SK-N-SH (cell line): ENCODE results near the gene UGT1A7. TPM values are rescaled to one million over a fixed set of nuclear protein-coding genes. Genes with fewer than 3 reads are reported as not detected.

Source experiments
- CTCF ChIA-PET: fragments of 300-600, 350-600 bp; formaldehyde crosslinking; extraction: SDS; loops from one replicate; lab custom pipeline; 2021; lab: Yijun Ruan, JAX
- POLR2A ChIA-PET: fragments of 350-600 bp; sonication (Branson Sonifier 250); formaldehyde crosslinking; extraction: SDS; loops from one replicate; lab custom pipeline; 2020; ENCODE audit warnings: antibody characterized with exemption, inconsistent platforms; lab: Yijun Ruan, JAX
- DNase-seq: peaks from one replicate; pipeline ENCODE4 v3.0.0; 2012
- H2AFZ ChIP-seq: fragments of 200-600 bp; sonication (generic); 2 replicates; pipeline ENCODE4 v1.8.1; 2016; ENCODE audit warnings: antibody characterized with exemption, mild to moderate bottlenecking, low read depth
- H3F3A ChIP-seq: fragments of 200-600 bp; sonication (generic); replicated peaks from 2 replicates; pipeline ENCODE3; 2016; ENCODE audit warnings: antibody characterized with exemption, mild to moderate bottlenecking; ENCODE audit not compliant: insufficient read depth
- H3K27ac ChIP-seq, 2 experiments: fragments of 200-500 bp in 1 of 2; fragments of 200-600 bp in 1 of 2; sonication (Bioruptor generic) in 1 of 2; sonication (generic), shearing (Covaris generic) in 1 of 2; 2 replicates each; pipeline versions ENCODE4 v1.5.1 to v1.6.1; 2014 to 2016; ENCODE audit warnings: low read depth in 2 of 2, inconsistent platforms in 1 of 2, low read length in 1 of 2, mild to moderate bottlenecking in 1 of 2, mixed read lengths in 1 of 2
- H3K27me3 ChIP-seq: fragments of 200-600 bp; sonication (generic), shearing (Covaris generic); 2 replicates; pipeline ENCODE4 v1.6.1; 2016; ENCODE audit warnings: mixed run types; ENCODE audit not compliant: insufficient read depth
- H3K36me3 ChIP-seq, 2 experiments: fragments of 200-500 bp in 1 of 2; fragments of 200-600 bp in 1 of 2; sonication (Bioruptor generic) in 1 of 2; sonication (generic) in 1 of 2; replicated peaks in 1 of 2; 2 replicates each; pipeline versions ENCODE3 to v1.5.1; 2014 to 2016; ENCODE audit warnings: low read length in 1 of 2, mild to moderate bottlenecking in 1 of 2; ENCODE audit not compliant: insufficient read depth in 2 of 2, control insufficient read depth in 1 of 2
- H3K4me1 ChIP-seq, 2 experiments: fragments of 200-500 bp in 1 of 2; fragments of 200-600 bp in 1 of 2; sonication (Bioruptor generic) in 1 of 2; sonication (generic), shearing (Covaris generic) in 1 of 2; 2 replicates each; pipeline versions ENCODE4 v1.5.1 to v1.6.1; 2014 to 2016; ENCODE audit warnings: low read depth in 1 of 2, low read length in 1 of 2, mixed run types in 1 of 2; ENCODE audit not compliant: insufficient read depth in 2 of 2, control insufficient read depth in 1 of 2
- H3K4me2 ChIP-seq: fragments of 200-600 bp; sonication (generic), shearing (Covaris generic); 2 replicates; pipeline ENCODE4 v1.6.1; 2017; ENCODE audit warnings: mixed run types
- H3K4me3 ChIP-seq, 2 experiments: fragments of 200-500 bp in 1 of 2; fragments of 200-600 bp in 1 of 2; sonication (Bioruptor generic) in 1 of 2; sonication (generic), shearing (Covaris generic) in 1 of 2; 2 replicates each; pipeline versions ENCODE4 v1.5.1 to v1.8.1; 2014 to 2016; ENCODE audit warnings: low read depth in 2 of 2, inconsistent platforms in 1 of 2, low read length in 1 of 2, mild to moderate bottlenecking in 1 of 2, mixed read lengths in 1 of 2, moderate library complexity in 1 of 2
- H3K79me2 ChIP-seq: fragments of 200-600 bp; sonication (generic); 2 replicates; pipeline ENCODE4 v1.8.1; 2017; ENCODE audit warnings: mild to moderate bottlenecking; ENCODE audit not compliant: insufficient read depth
- H3K9ac ChIP-seq: fragments of 200-600 bp; sonication (generic); 2 replicates; pipeline ENCODE4 v1.6.1; 2017; ENCODE audit warnings: mixed run types
- H3K9me2 ChIP-seq: fragments of 200-600 bp; sonication (generic); 2 replicates; pipeline ENCODE4 v1.6.1; 2017; ENCODE audit warnings: mixed run types
- H3K9me3 ChIP-seq: fragments of 200-600 bp; sonication (generic); 2 replicates; pipeline ENCODE4 v1.6.1; 2017; ENCODE audit warnings: mixed run types, mild to moderate bottlenecking, moderate library complexity
- H4K20me1 ChIP-seq: fragments of 200-600 bp; sonication (generic); 2 replicates; pipeline ENCODE4 v1.6.1; 2017; ENCODE audit warnings: mild to moderate bottlenecking, mixed run types; ENCODE audit not compliant: insufficient read depth
- CHD2 ChIP-seq: fragments of 150-350 bp; IDR thresholded peaks from 2 replicates; pipeline ENCODE4 v1.6.1; 2018; ENCODE audit warnings: low read length; ENCODE audit not compliant: partially characterized antibody
- ELF1 ChIP-seq: IDR thresholded peaks from 2 replicates; pipeline ENCODE4 v1.4.0; 2012
- EZH2phosphoT487 ChIP-seq: fragments of 200-600 bp; sonication (generic); IDR thresholded peaks from 2 replicates; pipeline ENCODE4 v1.6.1; 2017; ENCODE audit warnings: low read depth, mixed run types, mild to moderate bottlenecking, antibody characterized with exemption, moderate library complexity, borderline replicate concordance
- FOSL2 ChIP-seq: IDR thresholded peaks from 2 replicates; pipeline ENCODE4 v1.4.0; 2012; ENCODE audit warnings: low read depth, mild to moderate bottlenecking, moderate library complexity, borderline replicate concordance
- FOXJ3 ChIP-seq: sonication (generic); formaldehyde crosslinking; IDR thresholded peaks from 2 replicates; pipeline ENCODE4 v1.5.1; 2020; ENCODE audit warnings: mild to moderate bottlenecking, missing genetic modification reagents
- GATA2 ChIP-seq: sonication (generic); formaldehyde crosslinking; IDR thresholded peaks from 2 replicates; pipeline ENCODE4 v1.5.0; 2020; ENCODE audit warnings: mild to moderate bottlenecking, missing genetic modification reagents
- JUND ChIP-seq: IDR thresholded peaks from 2 replicates; pipeline ENCODE4 v1.4.0; 2012
- MXI1 ChIP-seq: IDR thresholded peaks from 2 replicates; pipeline ENCODE4 v1.6.1; 2012; ENCODE audit warnings: mild to moderate bottlenecking, low read depth, low read length, improper control_type of control experiment
- POLR2AphosphoS5 ChIP-seq: IDR thresholded peaks from 2 replicates; pipeline ENCODE4 v1.6.1; 2012; ENCODE audit warnings: low read depth, low read length
- YY1 ChIP-seq: IDR thresholded peaks from 2 replicates; pipeline ENCODE4 v1.4.0; 2012; ENCODE audit warnings: low read depth, mild to moderate bottlenecking
- WGBS: methylation state at CpG from one replicate; pipeline ENCODE4 v1.1.6; 2017; ENCODE audit warnings: low lambda C conversion rate; 5-methylcytosine and 5-hydroxymethylcytosine counted together
- polyA plus RNA-seq, 3 experiments: library from polyadenylated mRNA; depleted of rRNA; stranded (reverse); fragments of >200 nt; gene quantifications; 2 replicates each; pipeline ENCODE4 v1.2.3, GENCODE V29; 2012
- TF ChIP-seq, protein P1 (sequence below): IDR thresholded peaks from 2 replicates; pipeline ENCODE4 v1.4.0; 2012; ENCODE audit warnings: low read depth, borderline replicate concordance
- TF ChIP-seq, protein P2 (sequence below): IDR thresholded peaks from 2 replicates; pipeline ENCODE4 v1.4.0; 2012; ENCODE audit warnings: low read depth
- TF ChIP-seq, protein P3 (sequence below): fragments of 150-350 bp; IDR thresholded peaks from 2 replicates; pipeline ENCODE4 v1.6.1; 2017; ENCODE audit warnings: antibody characterized with exemption, low read length, low read depth, borderline replicate concordance

Gene UGT1A7
- polyA plus RNA-seq, 1 of the 3 experiments (the other 2 are of a cell fraction) = not detected

DNA sequence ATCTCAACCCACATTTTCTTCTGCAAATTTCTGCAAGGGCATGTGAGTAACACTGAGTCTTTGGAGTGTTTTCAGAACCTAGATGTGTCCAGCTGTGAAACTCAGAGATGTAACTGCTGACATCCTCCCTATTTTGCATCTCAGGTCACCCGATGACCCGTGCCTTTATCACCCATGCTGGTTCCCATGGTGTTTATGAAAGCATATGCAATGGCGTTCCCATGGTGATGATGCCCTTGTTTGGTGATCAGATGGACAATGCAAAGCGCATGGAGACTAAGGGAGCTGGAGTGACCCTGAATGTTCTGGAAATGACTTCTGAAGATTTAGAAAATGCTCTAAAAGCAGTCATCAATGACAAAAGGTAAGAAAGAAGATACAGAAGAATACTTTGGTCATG, 86.4 kb downstream of the UGT1A7 start:
- no peak for TF ChIP-seq FOXJ3 (CRISPR knock-in tag)
- no peaks in the 10 kb centered on the region for H3K4me1 ChIP-seq
- H3K9me2 ChIP-seq = no peaks in the 10 kb centered on the region
- no peak overlapping the region for H3K4me2 ChIP-seq
- H4K20me1 ChIP-seq = no peaks in the 10 kb centered on the region
- H3K79me2 ChIP-seq = no peaks in the 10 kb centered on the region
- no peak overlapping the region for H2AFZ ChIP-seq
- WGBS = 70% methylated on average over 4 of the region's 4 CpGs
- no peaks in the 10 kb centered on the region for H3K9me3 ChIP-seq
- ChIA-PET POLR2A (no interaction called here), CTCF (no interaction called here)
- no peaks in the 10 kb centered on the region; the same call in 1 of the 2 replicates for H3K27me3 ChIP-seq
- H3F3A ChIP-seq = no peaks in the 10 kb centered on the region
- H3K4me3 ChIP-seq = no peak overlapping the region
- no peak for DNase-seq
- H3K27ac ChIP-seq = no peak overlapping the region
- H3K9ac ChIP-seq = no peak overlapping the region
- no peaks in the 10 kb centered on the region for H3K36me3 ChIP-seq

DNA sequence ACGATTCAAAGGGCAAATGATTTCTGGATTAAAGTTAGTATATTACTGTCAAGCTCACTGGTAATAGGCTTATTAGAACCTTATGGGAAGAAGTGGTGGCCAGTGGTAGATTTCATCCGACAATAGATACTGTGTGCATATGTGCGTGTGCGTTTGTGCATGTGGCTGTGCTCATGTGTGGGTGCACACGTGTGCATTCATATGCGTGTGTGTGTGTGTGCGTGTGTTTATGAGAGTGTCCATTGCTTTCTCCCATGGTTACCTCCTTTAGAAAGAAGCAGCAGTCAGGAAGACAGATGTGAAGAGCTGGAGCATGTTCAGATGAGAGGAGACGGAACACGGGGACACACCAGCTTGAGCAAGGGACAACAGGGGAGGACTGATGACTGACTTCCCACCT, 87.6 kb downstream of the UGT1A7 start:
- H3K27me3 ChIP-seq = no peaks in the 10 kb centered on the region; the same call in 1 of the 2 replicates
- H3K9ac ChIP-seq = no peak overlapping the region
- ChIA-PET CTCF (no interaction called here), POLR2A (no interaction called here)
- no peak overlapping the region for H2AFZ ChIP-seq
- H3K79me2 ChIP-seq = no peaks in the 10 kb centered on the region
- no peak overlapping the region for H3K4me3 ChIP-seq
- no peak overlapping the region for H3K4me2 ChIP-seq
- no peaks in the 10 kb centered on the region for H3K9me2 ChIP-seq
- no peaks in the 10 kb centered on the region for H3K4me1 ChIP-seq
- no peaks in the 10 kb centered on the region for H3F3A ChIP-seq
- no peak for TF ChIP-seq FOXJ3 (CRISPR knock-in tag)
- no peak for TF ChIP-seq YY1
- TF ChIP-seq POLR2AphosphoS5 = no peak
- TF ChIP-seq, protein P1, sequence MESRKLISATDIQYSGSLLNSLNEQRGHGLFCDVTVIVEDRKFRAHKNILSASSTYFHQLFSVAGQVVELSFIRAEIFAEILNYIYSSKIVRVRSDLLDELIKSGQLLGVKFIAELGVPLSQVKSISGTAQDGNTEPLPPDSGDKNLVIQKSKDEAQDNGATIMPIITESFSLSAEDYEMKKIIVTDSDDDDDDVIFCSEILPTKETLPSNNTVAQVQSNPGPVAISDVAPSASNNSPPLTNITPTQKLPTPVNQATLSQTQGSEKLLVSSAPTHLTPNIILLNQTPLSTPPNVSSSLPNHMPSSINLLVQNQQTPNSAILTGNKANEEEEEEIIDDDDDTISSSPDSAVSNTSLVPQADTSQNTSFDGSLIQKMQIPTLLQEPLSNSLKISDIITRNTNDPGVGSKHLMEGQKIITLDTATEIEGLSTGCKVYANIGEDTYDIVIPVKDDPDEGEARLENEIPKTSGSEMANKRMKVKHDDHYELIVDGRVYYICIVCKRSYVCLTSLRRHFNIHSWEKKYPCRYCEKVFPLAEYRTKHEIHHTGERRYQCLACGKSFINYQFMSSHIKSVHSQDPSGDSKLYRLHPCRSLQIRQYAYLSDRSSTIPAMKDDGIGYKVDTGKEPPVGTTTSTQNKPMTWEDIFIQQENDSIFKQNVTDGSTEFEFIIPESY = no peak
- WGBS = 78% methylated on average over 9 of the region's 9 CpGs
- H3K27ac ChIP-seq = no peak overlapping the region
- H3K36me3 ChIP-seq = no peaks in the 10 kb centered on the region
- H3K9me3 ChIP-seq = no peaks in the 10 kb centered on the region
- no peak for DNase-seq
- H4K20me1 ChIP-seq = no peaks in the 10 kb centered on the region

DNA sequence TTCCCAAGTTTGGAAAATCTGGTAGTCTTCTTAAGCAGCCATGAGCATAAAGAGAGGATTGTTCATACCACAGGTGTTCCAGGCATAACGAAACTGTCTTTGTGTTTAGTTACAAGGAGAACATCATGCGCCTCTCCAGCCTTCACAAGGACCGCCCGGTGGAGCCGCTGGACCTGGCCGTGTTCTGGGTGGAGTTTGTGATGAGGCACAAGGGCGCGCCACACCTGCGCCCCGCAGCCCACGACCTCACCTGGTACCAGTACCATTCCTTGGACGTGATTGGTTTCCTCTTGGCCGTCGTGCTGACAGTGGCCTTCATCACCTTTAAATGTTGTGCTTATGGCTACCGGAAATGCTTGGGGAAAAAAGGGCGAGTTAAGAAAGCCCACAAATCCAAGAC, 90.5 kb downstream of the UGT1A7 start:
- POLR2A ChIA-PET = no interaction called here
- H3K4me1 ChIP-seq = no peaks in the 10 kb centered on the region
- H3K79me2 ChIP-seq = no peaks in the 10 kb centered on the region
- no peak for DNase-seq
- no peaks in the 10 kb centered on the region for H4K20me1 ChIP-seq
- no peak overlapping the region for H3K9ac ChIP-seq
- H3K9me3 ChIP-seq = no peaks in the 10 kb centered on the region
- H3F3A ChIP-seq = no peaks in the 10 kb centered on the region
- no peak overlapping the region for H3K4me2 ChIP-seq
- no peak overlapping the region for H2AFZ ChIP-seq
- TF ChIP-seq FOSL2 (no peak), JUND (no peak), EZH2phosphoT487 (no peak), ELF1 (no peak), GATA2 (CRISPR knock-in tag) (no peak), POLR2AphosphoS5 (no peak), CHD2 (no peak), MXI1 (no peak)
- TF ChIP-seq, protein P2, sequence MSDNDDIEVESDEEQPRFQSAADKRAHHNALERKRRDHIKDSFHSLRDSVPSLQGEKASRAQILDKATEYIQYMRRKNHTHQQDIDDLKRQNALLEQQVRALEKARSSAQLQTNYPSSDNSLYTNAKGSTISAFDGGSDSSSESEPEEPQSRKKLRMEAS = no peak
- TF ChIP-seq, protein P3, sequence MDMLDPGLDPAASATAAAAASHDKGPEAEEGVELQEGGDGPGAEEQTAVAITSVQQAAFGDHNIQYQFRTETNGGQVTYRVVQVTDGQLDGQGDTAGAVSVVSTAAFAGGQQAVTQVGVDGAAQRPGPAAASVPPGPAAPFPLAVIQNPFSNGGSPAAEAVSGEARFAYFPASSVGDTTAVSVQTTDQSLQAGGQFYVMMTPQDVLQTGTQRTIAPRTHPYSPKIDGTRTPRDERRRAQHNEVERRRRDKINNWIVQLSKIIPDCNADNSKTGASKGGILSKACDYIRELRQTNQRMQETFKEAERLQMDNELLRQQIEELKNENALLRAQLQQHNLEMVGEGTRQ = no peak
- TF ChIP-seq, all 33 proteins: peak for 0
- Histone ChIP-seq H3K27me3 (no peaks in the 10 kb centered on the region; the same call in 1 of the 2 replicates), H3K27ac (no peak overlapping the region), H3K36me3 (no peaks in the 10 kb centered on the region), H3K4me3 (no peak overlapping the region), H3K9me2 (no peaks in the 10 kb centered on the region)
- CTCF ChIA-PET = no interaction called here
- whole genome bisulfite sequencing = 75% methylated on average over 16 of the region's 16 CpGs
